Activated B cell treated with CpG ODN at 0.5 μM for 24 hours (primary cell): ENCODE data around the gene TMEM209. TPM values are rescaled to one million over a fixed set of nuclear protein-coding genes. Genes with fewer than 3 reads are reported as not detected.

Source experiments
- ATAC-seq: fragments of 200-7000 bp; cut with Tn5 transposase; one replicate; pipeline ENCODE4 v1.10.0; 2021; ENCODE audit warnings: low read depth, mild to moderate bottlenecking, moderate library complexity
- CTCF ChIA-PET: fragments of 350-600 bp; sonication (Branson Sonifier 250); formaldehyde crosslinking; loops from one replicate; lab custom pipeline; 2021; ENCODE audit warnings: antibody characterized with exemption; lab: Charles Lee
- POLR2A ChIA-PET: fragments of 350-600 bp; sonication (Branson Sonifier 250); formaldehyde crosslinking; loops from one replicate; lab custom pipeline; 2021; ENCODE audit warnings: antibody characterized with exemption; lab: Charles Lee
- DNase-seq: peaks from one replicate; pipeline ENCODE4 v3.0.0; 2022
- H3K27ac Mint-ChIP-seq: one replicate; pipeline ENCODE4 v1.8.0; 2020; ENCODE audit warnings: mixed read lengths
- H3K27me3 Mint-ChIP-seq: one replicate; pipeline ENCODE4 v1.8.0; 2021; ENCODE audit warnings: mixed read lengths
- H3K36me3 Mint-ChIP-seq: one replicate; pipeline ENCODE4 v1.8.0; 2021; ENCODE audit warnings: low read depth, mixed read lengths
- H3K4me1 Mint-ChIP-seq: one replicate; pipeline ENCODE4 v1.8.0; 2021; ENCODE audit warnings: mixed read lengths
- H3K4me3 Mint-ChIP-seq: one replicate; pipeline ENCODE4 v1.8.0; 2020; ENCODE audit warnings: mild to moderate bottlenecking, mixed read lengths
- H3K9me3 Mint-ChIP-seq: one replicate; pipeline ENCODE4 v1.8.0; 2020; ENCODE audit warnings: mixed read lengths
- CTCF ChIP-seq: fragments of 200-600 bp; IDR thresholded peaks from one replicate; pipeline ENCODE4 v1.8.0; 2022; ENCODE audit warnings: antibody characterized with exemption, mild to moderate bottlenecking
- intact Hi-C: fragments of 100-400 bp; cut with micrococcal nuclease; formaldehyde crosslinking; loops from one replicate; pipeline ENCODE4 v1.15.1; 2024
- total RNA-seq: library from RNA; stranded (reverse); gene quantifications from 2 replicates; pipeline ENCODE4 v1.2.3, GENCODE V29; 2022

The TMEM209 gene
- total RNA-seq, 1 donor from 2014 or later = 32.6 TPM

- Mint-ChIP-seq H3K9me3 (no peaks in the 10 kb centered on the region), H3K4me1 (peaks cover 18% of the 10 kb centered on the region), H3K27ac (no peak overlapping the region), H3K36me3 (peaks cover 45% of the 10 kb centered on the region), H3K27me3 (no peaks in the 10 kb centered on the region), H3K4me3 (no peak overlapping the region)
- no peak for DNase-seq
- ChIA-PET CTCF (no interaction called here), POLR2A (no interaction called here)
- intact Hi-C loops = no loop called here
- ATAC-seq = no peak
- no peak for TF ChIP-seq CTCF
Observed at GRCh38 chr7:130118294-130118693, 86.9 kb downstream of the TMEM209 start.

DNA sequence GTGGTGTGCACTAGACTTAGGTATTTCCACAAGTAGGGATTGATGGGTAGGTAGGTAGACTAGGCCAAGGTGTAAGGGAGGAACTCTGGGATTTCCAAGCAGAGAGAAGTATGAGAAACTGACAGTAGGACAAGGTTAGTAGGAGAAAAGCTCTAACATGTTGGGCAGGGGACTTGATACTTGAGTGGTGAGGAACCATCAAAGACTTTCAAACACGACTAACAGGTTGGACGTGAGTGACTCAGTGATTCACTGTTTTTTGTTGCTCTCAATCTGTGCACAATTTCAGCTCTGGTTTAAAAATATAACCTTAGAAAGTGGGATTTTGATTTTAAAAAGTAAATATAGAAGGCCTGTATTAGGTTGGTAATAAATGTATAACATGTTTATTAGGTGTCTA, 90.4 kb downstream of the TMEM209 start:
- Mint-ChIP-seq H3K27ac (peak overlapping the region; percentile 3), H3K36me3 (peaks cover 13% of the 10 kb centered on the region), H3K4me1 (peaks cover 35% of the 10 kb centered on the region), H3K9me3 (no peaks in the 10 kb centered on the region), H3K27me3 (no peaks in the 10 kb centered on the region), H3K4me3 (no peak overlapping the region)
- CTCF ChIA-PET = no interaction called here
- POLR2A ChIA-PET = interaction anchor here (1.8 kb wide), 1 partner anchor 27 kb away, joined by 9 read pairs; no protein-coding TSS in a partner anchor
- no peak for TF ChIP-seq CTCF
- DNase-seq (no peak), ATAC-seq (peak; percentile 14)
- intact Hi-C loops = no loop called here

Other genes starting within 250 kb of the TMEM209 start
- 23.0 and 28.8 TPM in 2 replicates for gene ZC3HC1, start 154.0 kb downstream of the TMEM209 start, total RNA-seq
- gene KLHDC10, start 134.9 kb downstream of the TMEM209 start, total RNA-seq = 17.2 and 21.0 TPM in 2 replicates
- gene SSMEM1, start 2.5 kb upstream of the TMEM209 start, total RNA-seq = not detected in 2 replicates
- gene CPA2, start 61.5 kb upstream of the TMEM209 start, total RNA-seq = not detected in 2 replicates
- not detected in 2 replicates for gene CPA4, start 87.8 kb upstream of the TMEM209 start, total RNA-seq
- gene CPA5, start 139.4 kb upstream of the TMEM209 start, total RNA-seq = not detected in 2 replicates
- gene CPA1, start 175.1 kb upstream of the TMEM209 start, total RNA-seq = not detected in 2 replicates
- gene CEP41, start 235.6 kb upstream of the TMEM209 start, total RNA-seq = 5.1 and 6.6 TPM in 2 replicates